H1 (cell line): ENCODE results near the gene CARD11. TPM values are rescaled to one million over a fixed set of nuclear protein-coding genes. Genes with fewer than 3 reads are reported as not detected.

Experiments used
- CTCF ChIA-PET: fragments of 300-600 bp; sonication (Branson Sonifier 250); formaldehyde crosslinking; loops from one replicate; lab custom pipeline; 2021; ENCODE audit not compliant: partially characterized antibody; lab: Charles Lee
- POLR2A ChIA-PET: fragments of 300-600 bp; sonication (Branson Sonifier 250); formaldehyde crosslinking; loops from one replicate; lab custom pipeline; 2021; ENCODE audit warnings: inconsistent platforms; ENCODE audit not compliant: partially characterized antibody; lab: Charles Lee
- DNase-seq, 2 experiments: peaks; one replicate each; pipeline versions ENCODE4 v3.0.0 to v3.0.0-alpha.2; 2010 to 2022; ENCODE audit warnings: low spot score in 2 of 2, low read depth in 1 of 2, mixed read lengths in 1 of 2
- FAIRE-seq: peaks from 2 replicates; lab custom pipeline; 2011; peaks lifted over from hg19 to GRCh38; lab: Jason Lieb, UNC
- H2AFZ ChIP-seq: 2 replicates; pipeline ENCODE4 v1.8.1; 2012; ENCODE audit warnings: low read length, inconsistent platforms
- H2AK5ac ChIP-seq: 2 replicates; pipeline ENCODE4 v1.6.1; 2013; ENCODE audit warnings: low read depth, low read length
- H2BK120ac ChIP-seq: replicated peaks from 2 replicates; pipeline ENCODE3; 2013; ENCODE audit warnings: low read depth, low read length, inconsistent platforms
- H2BK12ac ChIP-seq: 2 replicates; pipeline ENCODE4 v1.6.1; 2013; ENCODE audit warnings: low read depth, low read length
- H2BK15ac ChIP-seq: 2 replicates; pipeline ENCODE4 v1.6.1; 2013; ENCODE audit warnings: low read length
- H2BK20ac ChIP-seq: 2 replicates; pipeline ENCODE4 v1.6.1; 2013; ENCODE audit warnings: low read length
- H2BK5ac ChIP-seq: 2 replicates; pipeline ENCODE4 v1.6.1; 2013; ENCODE audit warnings: low read depth, low read length
- H3K14ac ChIP-seq: 2 replicates; pipeline ENCODE4 v1.6.1; 2013; ENCODE audit warnings: inconsistent platforms; ENCODE audit not compliant: insufficient read length
- H3K18ac ChIP-seq: 2 replicates; pipeline ENCODE4 v1.6.1; 2013; ENCODE audit warnings: low read length; ENCODE audit errors: extremely low read depth
- H3K23ac ChIP-seq: 2 replicates; pipeline ENCODE4 v1.6.1; 2013; ENCODE audit warnings: inconsistent platforms; ENCODE audit not compliant: insufficient read length
- H3K23me2 ChIP-seq: 2 replicates; pipeline ENCODE4 v1.6.1; 2013; ENCODE audit warnings: low read depth, low read length
- H3K27ac ChIP-seq: 2 replicates; pipeline ENCODE4 v1.6.1; 2011; ENCODE audit warnings: low read depth, low read length, inconsistent platforms
- H3K27me3 ChIP-seq, 4 experiments: replicated peaks in 1 of 4; 1 replicate in 1 of 4; 2 replicates in 3 of 4; pipeline versions ENCODE4 v1.6.1 to v1.8.1; 2011 to 2013; ENCODE audit warnings: low read length in 3 of 4, mild to moderate bottlenecking in 3 of 4, inconsistent platforms in 2 of 4, mixed read lengths in 2 of 4, moderate library complexity in 1 of 4; ENCODE audit not compliant: control insufficient read depth in 3 of 4, insufficient read depth in 3 of 4; ENCODE audit errors: extremely low read depth in 1 of 4
- H3K36me3 ChIP-seq, 4 experiments: 2 replicates each; pipeline versions ENCODE4 v1.6.1 to v1.8.1; 2011 to 2013; ENCODE audit warnings: mild to moderate bottlenecking in 4 of 4, low read length in 3 of 4, moderate library complexity in 2 of 4, control low read depth in 1 of 4, inconsistent platforms in 1 of 4; ENCODE audit not compliant: insufficient read depth in 4 of 4, control insufficient read depth in 2 of 4
- H3K4ac ChIP-seq: replicated peaks from 2 replicates; pipeline ENCODE3; 2013; ENCODE audit warnings: low read length, low read depth, mixed read lengths, inconsistent platforms; ENCODE audit not compliant: insufficient read length
- H3K4me1 ChIP-seq, 4 experiments: replicated peaks in 1 of 4; 1 replicate in 1 of 4; 2 replicates in 3 of 4; pipeline versions ENCODE4 v1.6.1 to v1.8.1; 2011 to 2013; ENCODE audit warnings: low read length in 3 of 4, inconsistent platforms in 2 of 4, mixed read lengths in 1 of 4; ENCODE audit not compliant: insufficient read depth in 4 of 4, control insufficient read depth in 3 of 4
- H3K4me2 ChIP-seq, 2 experiments: 2 replicates each; pipeline versions ENCODE4 v1.6.1 to v1.8.1; 2011 to 2013; ENCODE audit warnings: low read depth in 2 of 2, low read length in 2 of 2, control low read depth in 1 of 2, inconsistent platforms in 1 of 2, mild to moderate bottlenecking in 1 of 2; ENCODE audit not compliant: insufficient read depth in 1 of 2
- H3K4me3 ChIP-seq, 4 experiments: fragments of 200-600, 300-600 bp in 1 of 4; sonication (generic), shearing (Covaris generic), sonication (Bioruptor Twin) in 1 of 4; 2 replicates each; pipeline versions ENCODE4 v1.5.1 to v1.8.1; 2011 to 2016; ENCODE audit warnings: low read length in 4 of 4, low read depth in 3 of 4, control low read depth in 2 of 4, inconsistent platforms in 2 of 4, mild to moderate bottlenecking in 2 of 4, mixed read lengths in 1 of 4, moderate library complexity in 1 of 4; ENCODE audit not compliant: insufficient read depth in 2 of 4; ENCODE audit errors: extremely low read depth in 1 of 4
- H3K56ac ChIP-seq: replicated peaks from 2 replicates; pipeline ENCODE3; 2013; ENCODE audit warnings: low read depth, mild to moderate bottlenecking, mixed read lengths, low read length, inconsistent platforms; ENCODE audit not compliant: insufficient read length
- H3K79me1 ChIP-seq: 2 replicates; pipeline ENCODE4 v1.6.1; 2013; ENCODE audit warnings: low read depth, low read length, control low read depth
- H3K79me2 ChIP-seq, 2 experiments: 2 replicates each; pipeline versions ENCODE4 v1.6.1 to v1.8.1; 2012 to 2013; ENCODE audit warnings: low read length in 2 of 2, mild to moderate bottlenecking in 2 of 2, inconsistent platforms in 1 of 2; ENCODE audit not compliant: insufficient read depth in 2 of 2, control insufficient read depth in 1 of 2
- H3K9ac ChIP-seq, 4 experiments: replicated peaks in 1 of 4; 1 replicate in 1 of 4; 2 replicates in 3 of 4; pipeline versions ENCODE4 v1.6.1 to v1.8.1; 2011 to 2013; ENCODE audit warnings: low read depth in 3 of 4, low read length in 3 of 4, control low read depth in 2 of 4, mild to moderate bottlenecking in 2 of 4, moderate library complexity in 2 of 4, inconsistent platforms in 1 of 4; ENCODE audit errors: extremely low read depth in 1 of 4
- H3K9me3 ChIP-seq, 2 experiments: 2 replicates each; pipeline versions ENCODE4 v1.6.1 to v1.8.1; 2012 to 2013; ENCODE audit warnings: mild to moderate bottlenecking in 2 of 2, moderate library complexity in 2 of 2, control low read depth in 1 of 2, inconsistent platforms in 1 of 2, low read depth in 1 of 2, low read length in 1 of 2, mixed read lengths in 1 of 2; ENCODE audit not compliant: insufficient read depth in 2 of 2
- H4K20me1 ChIP-seq, 2 experiments: replicated peaks in 1 of 2; 2 replicates each; pipeline versions ENCODE3 to v1.8.1; 2011 to 2013; ENCODE audit warnings: inconsistent platforms in 2 of 2, low read length in 2 of 2, mild to moderate bottlenecking in 1 of 2; ENCODE audit not compliant: insufficient read depth in 2 of 2, control insufficient read depth in 1 of 2
- H4K5ac ChIP-seq: 2 replicates; pipeline ENCODE4 v1.6.1; 2013; ENCODE audit warnings: low read length, low read depth, mixed read lengths, inconsistent platforms; ENCODE audit not compliant: insufficient read length
- H4K8ac ChIP-seq: 2 replicates; pipeline ENCODE4 v1.8.0; 2013; ENCODE audit warnings: mild to moderate bottlenecking, moderate library complexity, low read length, inconsistent platforms; ENCODE audit not compliant: insufficient read depth; ENCODE audit errors: extremely low read depth
- H4K91ac ChIP-seq: replicated peaks from 2 replicates; pipeline ENCODE3; 2013; ENCODE audit warnings: low read length, mixed read lengths, inconsistent platforms; ENCODE audit not compliant: insufficient read length
- BRCA1 ChIP-seq: IDR thresholded peaks from 2 replicates; pipeline ENCODE4 v1.6.1; 2012; ENCODE audit warnings: low read depth, low read length, improper control_type of control experiment
- SIRT6 ChIP-seq: IDR thresholded peaks from one replicate; pipeline ENCODE4 v1.7.1; 2012; ENCODE audit warnings: low read length, inconsistent platforms
- SRF ChIP-seq: IDR thresholded peaks from 2 replicates; pipeline ENCODE4 v1.6.1; 2011; ENCODE audit warnings: mild to moderate bottlenecking, low read depth, low read length, moderate library complexity
- WGBS, 2 experiments: shearing (Covaris generic) in 1 of 2; methylation state at CpG; one replicate each; pipeline versions ENCODE4 v1.1.6 to v1.1.7; 2013 to 2015; ENCODE audit warnings: low lambda C conversion rate in 2 of 2, mixed read lengths in 2 of 2, inconsistent platforms in 1 of 2, low coverage in 1 of 2, missing lambda C conversion rate in 1 of 2; ENCODE audit not compliant: insufficient replicate concordance in 2 of 2, insufficient coverage in 1 of 2, insufficient read length in 1 of 2; ENCODE audit errors: extremely low coverage in 1 of 2, missing lambda C conversion rate in 1 of 2; 5-methylcytosine and 5-hydroxymethylcytosine counted together
- polyA plus RNA-seq, 7 experiments: library from polyadenylated mRNA; depleted of rRNA in 3 of 7; stranded (reverse) in 5 of 7; unstranded in 2 of 7; fragments of >200 nt in 5 of 7; fragments of 200-250 nt in 2 of 7; gene quantifications; 1 replicate in 5 of 7; 2 replicates in 1 of 7; 4 replicates in 1 of 7; pipeline versions ENCODE4 v1.2.1 to v1.2.3, GENCODE V29; 2011 to 2013; ENCODE audit warnings: missing spikeins in 2 of 7, mixed read lengths in 2 of 7
- total RNA-seq: library from RNA; stranded (reverse); fragmentation: NEBNext Ultra II Directional; extraction: Animal tissue kit (Norgen Biotek cat#: 25700); gene quantifications from 2 replicates; pipeline ENCODE4 v1.2.1, GENCODE V29; 2021

Gene CARD11
- total and polyA plus RNA-seq, 2 of the 8 experiments (the other 6 are each of a cell fraction or from before 2014, with no cell fraction given), result 12.6 to 29.8 TPM

GRCh38 chr7:3002631-3003030 lies 41.0 kb downstream of the CARD11 start:
- POLR2A ChIA-PET, result no interaction called here
- Histone ChIP-seq H4K20me1 (no peaks in the 10 kb centered on the region), H3K9ac (no peak overlapping the region), H3K14ac (no peak overlapping the region), H3K4me3 (no peak overlapping the region), H3K4me1 (no peaks in the 10 kb centered on the region), H4K8ac (no peak overlapping the region), H3K23ac (no peak overlapping the region), H3K79me2 (no peaks in the 10 kb centered on the region), H4K91ac (no peak overlapping the region), H2AK5ac (no peak overlapping the region), H3K4me2 (no peak overlapping the region), H3K4ac (no peak overlapping the region), H2BK15ac (no peak overlapping the region), H3K36me3 (no peaks in the 10 kb centered on the region), H3K27me3 (no peaks in the 10 kb centered on the region), H2BK20ac (no peak overlapping the region), H3K79me1 (no peaks in the 10 kb centered on the region), H3K27ac (no peak overlapping the region), H2BK5ac (no peak overlapping the region), H3K9me3 (no peaks in the 10 kb centered on the region), H4K5ac (no peak overlapping the region), H2AFZ (no peak overlapping the region), H3K18ac (no peak overlapping the region), H3K56ac (no peak overlapping the region), H3K23me2 (no peaks in the 10 kb centered on the region; the same call in 1 of the 2 replicates), H2BK12ac (no peak overlapping the region; the same call in 1 of the 2 replicates), H2BK120ac (no peak overlapping the region)
- TF ChIP-seq SIRT6 (no peak), SRF (no peak), BRCA1 (no peak)
- FAIRE-seq (no peak), DNase-seq (no peak)
- WGBS, 2 experiments, result 95% methylated on average over 7 of the region's 7 CpGs; no CpG with 5 or more reads in 1 of the 2 experiments
- CTCF ChIA-PET, result interaction anchor here (0.6 to 2.3 kb wide), 3 partner anchors 10 to 152 kb away, joined by 3 to 6 read pairs (median 3); no protein-coding TSS in a partner anchor
